Trophoblast cell (in vitro differentiated cells and primary cell): Measurements from ENCODE around the gene LMF2.

Experiments
- DNase-seq, 2 donors: peaks; one replicate each; pipeline ENCODE4 v3.0.0-alpha.2; 2016
- H2AFZ ChIP-seq: 2 replicates; pipeline ENCODE4 v1.6.1; 2013; ENCODE audit warnings: low read length, moderate library complexity, mild to moderate bottlenecking; ENCODE audit not compliant: insufficient read depth, poor library complexity
- H2AK5ac ChIP-seq: 2 replicates; pipeline ENCODE4 v1.6.1; 2013; ENCODE audit warnings: mild to moderate bottlenecking, low read length
- H2BK120ac ChIP-seq: 2 replicates; pipeline ENCODE4 v1.6.1; 2013; ENCODE audit warnings: low read length, mild to moderate bottlenecking, moderate library complexity; ENCODE audit not compliant: insufficient read depth, poor library complexity
- H2BK12ac ChIP-seq: 2 replicates; pipeline ENCODE4 v1.6.1; 2013; ENCODE audit warnings: mild to moderate bottlenecking, low read length, moderate library complexity
- H2BK5ac ChIP-seq: 2 replicates; pipeline ENCODE4 v1.6.1; 2013; ENCODE audit warnings: low read length, low read depth, moderate library complexity, mild to moderate bottlenecking; ENCODE audit not compliant: poor library complexity
- H3K14ac ChIP-seq: 2 replicates; pipeline ENCODE4 v1.6.1; 2013; ENCODE audit warnings: mild to moderate bottlenecking, low read length
- H3K18ac ChIP-seq: 2 replicates; pipeline ENCODE4 v1.6.1; 2013; ENCODE audit warnings: mild to moderate bottlenecking, low read length
- H3K23ac ChIP-seq: 2 replicates; pipeline ENCODE4 v1.6.1; 2013; ENCODE audit warnings: low read length
- H3K27ac ChIP-seq: 2 replicates; pipeline ENCODE4 v1.5.1; 2013; ENCODE audit warnings: low read depth, mild to moderate bottlenecking, inconsistent platforms, low read length, moderate library complexity
- H3K27me3 ChIP-seq: 2 replicates; pipeline ENCODE4 v1.6.1; 2013; ENCODE audit warnings: inconsistent platforms, mild to moderate bottlenecking, low read length, moderate library complexity; ENCODE audit not compliant: insufficient read depth
- H3K36me3 ChIP-seq, 2 experiments: 1 replicate in 1 of 2; 2 replicates in 1 of 2; pipeline ENCODE4 v1.6.1; 2013; ENCODE audit warnings: low read length in 2 of 2, mild to moderate bottlenecking in 2 of 2, moderate library complexity in 1 of 2; ENCODE audit not compliant: insufficient read depth in 2 of 2, control insufficient read depth in 1 of 2
- H3K4ac ChIP-seq: 2 replicates; pipeline ENCODE4 v1.6.1; 2013; ENCODE audit warnings: low read depth, mild to moderate bottlenecking, low read length, moderate library complexity
- H3K4me1 ChIP-seq, 2 experiments: 1 replicate in 1 of 2; 2 replicates in 1 of 2; pipeline ENCODE4 v1.6.1; 2013; ENCODE audit warnings: low read length in 2 of 2, mild to moderate bottlenecking in 2 of 2, moderate library complexity in 1 of 2; ENCODE audit not compliant: insufficient read depth in 2 of 2, control insufficient read depth in 1 of 2
- H3K4me2 ChIP-seq: 2 replicates; pipeline ENCODE4 v1.6.1; 2013; ENCODE audit warnings: inconsistent platforms, mild to moderate bottlenecking, low read length, moderate library complexity
- H3K4me3 ChIP-seq: 2 replicates; pipeline ENCODE4 v1.5.1; 2013; ENCODE audit warnings: mild to moderate bottlenecking, low read depth, low read length, inconsistent platforms
- H3K79me1 ChIP-seq: one replicate; pipeline ENCODE4 v1.6.1; 2013; ENCODE audit warnings: low read length
- H3K79me2 ChIP-seq: 2 replicates; pipeline ENCODE4 v1.6.1; 2013; ENCODE audit warnings: low read length, mild to moderate bottlenecking; ENCODE audit not compliant: control insufficient read depth, insufficient read depth, poor library complexity
- H3K9ac ChIP-seq: 2 replicates; pipeline ENCODE4 v1.6.1; 2013; ENCODE audit warnings: mild to moderate bottlenecking, low read length
- H3K9me3 ChIP-seq: 2 replicates; pipeline ENCODE4 v1.6.1; 2013; ENCODE audit warnings: low read depth, mild to moderate bottlenecking, control low read depth, inconsistent platforms, low read length; ENCODE audit not compliant: insufficient read depth
- H4K12ac ChIP-seq: 2 replicates; pipeline ENCODE4 v1.6.1; 2013; ENCODE audit warnings: low read depth, mild to moderate bottlenecking, low read length, moderate library complexity
- H4K8ac ChIP-seq: 2 replicates; pipeline ENCODE4 v1.6.1; 2013; ENCODE audit warnings: low read depth, mild to moderate bottlenecking, low read length, moderate library complexity
- H4K91ac ChIP-seq: one replicate; pipeline ENCODE4 v1.6.1; 2013; ENCODE audit warnings: low read depth, mild to moderate bottlenecking, low read length, moderate library complexity
- WGBS: extraction: QIAGEN DNeasy Blood & Tissue Kit; methylation state at CpG from one replicate; pipeline ENCODE4 v1.1.7; 2013; ENCODE audit warnings: missing lambda C conversion rate; ENCODE audit not compliant: insufficient read length, insufficient coverage; ENCODE audit errors: extremely low coverage; 5-methylcytosine and 5-hydroxymethylcytosine counted together

Gene LMF2

DNA sequence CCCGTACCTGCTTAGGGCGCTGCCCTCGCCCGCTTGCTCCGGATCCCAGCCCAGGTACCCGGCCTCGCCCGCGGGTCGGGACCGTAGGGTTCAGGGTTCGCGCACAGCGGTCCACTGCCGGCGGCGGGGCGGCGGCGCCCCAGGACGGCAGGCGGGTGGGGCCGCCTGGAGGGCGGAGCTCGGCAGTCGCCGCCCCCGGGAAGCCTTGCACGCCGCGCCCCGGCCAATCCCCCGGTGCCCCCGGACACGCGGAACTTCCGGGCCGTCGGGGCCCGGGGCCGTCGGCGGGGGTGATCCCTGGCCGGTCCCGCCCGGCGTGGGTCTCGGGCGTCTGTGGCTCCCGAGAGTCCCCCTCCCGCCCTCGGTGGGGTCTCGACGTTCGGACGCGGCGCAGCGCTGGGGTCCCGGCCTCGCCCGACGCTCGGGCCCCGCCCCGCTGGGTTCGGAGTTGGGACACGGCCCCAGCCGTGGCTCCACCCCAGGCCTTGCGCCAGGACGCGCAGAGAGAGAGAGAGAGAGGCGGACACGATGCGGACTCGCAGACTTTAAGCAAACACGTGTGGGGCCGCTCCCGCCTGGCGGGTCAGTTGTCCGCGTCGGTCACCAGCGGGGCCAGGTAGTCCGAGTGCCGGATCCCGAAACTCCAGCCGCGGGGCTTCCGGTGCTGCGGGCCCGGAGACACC is 22.5 kb upstream of the LMF2 start, which contains the start of gene TYMP:
Gene TYMP, minus strand, starts transcription at position 116 of the 683 bp plus-strand sequence. CDS start 303 bp downstream, outside the sequence.
- Histone ChIP-seq H2BK5ac (peak within 1 kb of the TSS; percentile 65), H3K9ac (peak within 1 kb of the TSS; percentile 44), H3K18ac (peak within 1 kb of the TSS; percentile 89), H3K79me1 (peaks cover 55% of the 10 kb centered on the region), H3K27me3 (no peaks in the 10 kb centered on the region), H4K91ac (peak within 1 kb of the TSS; percentile 98), H3K14ac (peak within 1 kb of the TSS; percentile 81), H2BK120ac (peak within 1 kb of the TSS; percentile 73), H2BK12ac (peak within 1 kb of the TSS; percentile 63), H3K9me3 (no peaks in the 10 kb centered on the region), H3K79me2 (peaks cover 26% of the 10 kb centered on the region), H4K12ac (peak within 1 kb of the TSS; percentile 57), H3K4me1 (peaks cover 27 to 50% of the 10 kb centered on the region in 2 experiments), H3K4ac (peak within 1 kb of the TSS; percentile 67), H3K23ac (no peak within 1 kb of the TSS), H3K4me2 (peak within 1 kb of the TSS; percentile 84), H3K36me3 (no peaks in the 10 kb centered on the region), H4K8ac (peak within 1 kb of the TSS; percentile 92), H2AK5ac (peak within 1 kb of the TSS; percentile 80), H2AFZ (peak within 1 kb of the TSS; percentile 67), H3K4me3 (peak within 1 kb of the TSS; percentile 55), H3K27ac (peak within 1 kb of the TSS; percentile 80)
- peak; percentile 86 to 92 for DNase-seq
- no CpG with 5 or more reads among the region's 92 CpGs for WGBS

DNA sequence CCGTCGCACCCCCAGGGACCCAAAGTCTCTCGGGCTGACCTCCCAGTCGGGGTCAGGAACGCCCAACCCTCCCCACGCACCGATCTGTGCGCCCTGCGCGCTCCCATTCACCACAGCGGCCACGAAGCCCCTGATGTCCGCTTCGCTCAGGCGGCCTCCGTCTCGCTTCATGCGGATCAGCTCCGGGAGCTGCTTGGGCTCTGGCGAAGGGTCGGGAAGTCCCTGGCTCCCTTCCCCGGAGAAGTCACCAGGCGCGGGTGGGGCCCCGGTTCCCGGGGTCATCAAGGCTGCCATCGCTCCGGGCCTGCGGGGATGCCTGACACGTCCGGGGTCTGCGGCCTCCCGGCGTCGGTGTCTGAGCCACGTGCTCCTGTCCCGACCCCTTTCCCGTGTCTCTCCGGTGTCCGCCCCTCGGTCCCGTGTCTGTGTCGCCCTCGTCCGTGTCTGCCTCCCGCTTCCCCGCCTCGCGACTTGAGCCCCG is 22.0 kb upstream of the LMF2 start:
- Histone ChIP-seq H2AFZ (peak overlapping the region; percentile 9), H3K27ac (no peak overlapping the region), H3K4me2 (peak overlapping the region; percentile 84), H2BK120ac (peak overlapping the region; percentile 73), H4K12ac (peak overlapping the region; percentile 56), H3K18ac (peak overlapping the region; percentile 41), H3K4me3 (peak overlapping the region; percentile 55), H3K36me3 (peaks cover 1 to 2% of the 10 kb centered on the region in 2 experiments), H3K79me2 (peaks cover 31% of the 10 kb centered on the region), H3K4ac (peak overlapping the region; percentile 67), H2AK5ac (peak overlapping the region; percentile 70), H3K23ac (no peak overlapping the region), H3K4me1 (peaks cover 27 to 51% of the 10 kb centered on the region in 2 experiments), H2BK5ac (peak overlapping the region; percentile 20), H4K8ac (peak overlapping the region; percentile 75), H3K14ac (peak overlapping the region; percentile 81), H3K9me3 (no peaks in the 10 kb centered on the region), H3K27me3 (no peaks in the 10 kb centered on the region), H4K91ac (peak overlapping the region; percentile 98), H3K79me1 (peaks cover 55% of the 10 kb centered on the region), H3K9ac (no peak overlapping the region), H2BK12ac (peak overlapping the region; percentile 54)
- WGBS = no CpG with 5 or more reads among the region's 50 CpGs
- DNase-seq = peak in 1 of 2 donors; percentile 47

DNA sequence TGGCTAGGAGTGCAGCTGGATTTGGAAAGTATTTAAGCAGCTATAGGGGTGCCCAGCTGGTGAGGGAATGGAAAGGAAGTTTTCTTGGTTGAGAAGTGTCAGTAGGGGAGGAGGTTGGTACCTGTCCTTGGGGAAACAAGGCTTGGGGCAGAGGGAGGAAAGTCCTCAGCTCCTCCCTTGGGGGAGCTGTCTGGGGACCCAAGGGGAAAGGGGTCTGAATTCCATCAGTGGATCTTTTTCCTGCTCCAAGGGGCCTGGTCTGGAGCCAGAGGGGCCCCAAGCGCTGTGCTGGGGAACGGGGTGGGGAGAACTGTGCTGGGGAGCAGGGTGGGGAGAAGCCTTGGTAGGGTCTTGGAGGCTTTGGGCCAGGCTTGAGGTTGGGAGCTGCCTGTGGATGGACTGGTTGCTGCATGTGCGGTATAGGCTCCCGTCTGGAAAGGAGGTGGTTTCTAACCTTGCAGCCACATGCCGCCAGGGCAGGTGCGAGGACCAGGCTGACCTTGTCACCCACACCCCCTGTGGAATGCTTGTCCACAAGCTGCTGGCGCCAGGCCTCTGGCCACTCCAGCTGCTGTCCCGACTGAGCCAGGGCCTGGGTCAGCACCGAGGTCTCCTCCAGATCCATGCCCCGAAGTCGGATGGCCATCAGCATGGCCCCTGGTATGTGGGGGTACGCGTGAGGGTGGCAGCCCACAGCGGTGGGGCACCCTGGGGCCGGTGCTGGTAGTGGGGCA is 21.3 kb upstream of the LMF2 start:
- WGBS = no CpG with 5 or more reads among the region's 15 CpGs
- H2BK120ac ChIP-seq = no peak overlapping the region
- no peak overlapping the region for H3K4ac ChIP-seq
- peaks cover 5 to 7% of the 10 kb centered on the region in 2 experiments for H3K36me3 ChIP-seq
- no peak overlapping the region for H3K4me2 ChIP-seq
- peak overlapping the region; percentile 98 for H4K91ac ChIP-seq
- H3K27ac ChIP-seq = no peak overlapping the region
- no peak overlapping the region for H2BK5ac ChIP-seq
- peaks cover 53% of the 10 kb centered on the region for H3K79me1 ChIP-seq
- H3K4me1 ChIP-seq = peaks cover 31 to 55% of the 10 kb centered on the region in 2 experiments
- H3K27me3 ChIP-seq = no peaks in the 10 kb centered on the region
- H3K18ac ChIP-seq = peak overlapping the region; percentile 2
- no peak overlapping the region for H2BK12ac ChIP-seq
- H4K12ac ChIP-seq = no peak overlapping the region
- H2AK5ac ChIP-seq = no peak overlapping the region
- peaks cover 33% of the 10 kb centered on the region for H3K79me2 ChIP-seq
- H2AFZ ChIP-seq = no peak overlapping the region
- H3K9me3 ChIP-seq = no peaks in the 10 kb centered on the region
- H3K14ac ChIP-seq = peak overlapping the region; percentile 3
- peak overlapping the region; percentile 9 for H4K8ac ChIP-seq
- no peak overlapping the region for H3K9ac ChIP-seq
- H3K4me3 ChIP-seq = no peak overlapping the region
- no peak overlapping the region for H3K23ac ChIP-seq
- peak; percentile 76 to 83 for DNase-seq

DNA sequence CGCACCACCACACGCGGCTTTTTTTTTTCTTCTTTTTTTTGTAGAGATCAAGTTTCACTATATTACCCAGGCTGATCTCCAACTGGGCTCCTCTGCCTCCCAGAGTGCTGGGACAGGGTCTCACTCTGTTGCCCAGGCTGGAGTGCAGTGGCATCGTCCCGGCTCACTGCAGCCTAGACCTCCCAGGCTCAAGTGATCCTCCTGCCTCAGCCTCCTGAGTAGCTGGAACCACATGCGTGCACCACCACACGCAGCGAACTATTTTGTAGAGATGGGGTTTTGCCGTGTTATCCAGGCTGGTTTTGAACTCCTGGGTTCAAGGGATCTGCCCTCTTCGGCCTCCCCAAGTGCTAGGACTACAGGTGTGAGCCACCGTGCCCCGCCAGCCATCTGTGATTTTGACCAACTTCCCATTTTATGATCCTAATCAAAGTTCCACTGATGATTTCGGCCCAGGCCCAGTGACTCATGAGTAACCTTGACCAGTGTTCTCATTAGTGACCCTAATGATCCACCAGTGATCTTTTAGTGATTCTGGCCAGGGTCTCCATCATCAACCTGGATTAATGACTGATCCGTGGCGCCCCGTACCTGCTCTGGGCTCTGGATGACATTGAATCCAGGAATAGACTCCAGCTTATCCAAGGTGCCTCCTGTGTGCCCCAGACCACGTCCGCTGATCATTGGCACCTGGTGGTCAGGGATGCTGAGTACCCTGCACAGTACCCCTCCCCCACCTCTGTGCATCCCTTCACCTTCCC is 20.6 kb upstream of the LMF2 start:
- Histone ChIP-seq H3K4ac (no peak overlapping the region), H4K12ac (no peak overlapping the region), H3K4me2 (no peak overlapping the region), H3K79me1 (peaks cover 49% of the 10 kb centered on the region), H3K36me3 (peaks cover 13 to 15% of the 10 kb centered on the region in 2 experiments), H4K8ac (no peak overlapping the region), H3K9me3 (no peaks in the 10 kb centered on the region), H3K14ac (no peak overlapping the region), H3K9ac (no peak overlapping the region), H3K4me1 (peaks cover 35 to 58% of the 10 kb centered on the region in 2 experiments), H2BK5ac (no peak overlapping the region), H3K27me3 (no peaks in the 10 kb centered on the region), H2AFZ (no peak overlapping the region), H3K79me2 (peaks cover 33% of the 10 kb centered on the region), H2BK120ac (no peak overlapping the region), H3K4me3 (no peak overlapping the region), H3K23ac (no peak overlapping the region), H3K18ac (no peak overlapping the region), H2BK12ac (no peak overlapping the region), H3K27ac (no peak overlapping the region), H4K91ac (no peak overlapping the region), H2AK5ac (no peak overlapping the region)
- no CpG with 5 or more reads among the region's 18 CpGs for WGBS
- no peak for DNase-seq
